ENCODE data around the gene FABP7. TPM values are rescaled to one million over a fixed set of nuclear protein-coding genes. Genes with fewer than 3 reads are reported as not detected.
A peak's percentile ranks its signal among the peaks of the same experiment; 100 is the strongest.

FABP7 gene
- total and polyA plus RNA-seq, 2 of the 13 experiments (the other 11 are each of a cell fraction or from before 2014, with no cell fraction given): not detected

DNA sequence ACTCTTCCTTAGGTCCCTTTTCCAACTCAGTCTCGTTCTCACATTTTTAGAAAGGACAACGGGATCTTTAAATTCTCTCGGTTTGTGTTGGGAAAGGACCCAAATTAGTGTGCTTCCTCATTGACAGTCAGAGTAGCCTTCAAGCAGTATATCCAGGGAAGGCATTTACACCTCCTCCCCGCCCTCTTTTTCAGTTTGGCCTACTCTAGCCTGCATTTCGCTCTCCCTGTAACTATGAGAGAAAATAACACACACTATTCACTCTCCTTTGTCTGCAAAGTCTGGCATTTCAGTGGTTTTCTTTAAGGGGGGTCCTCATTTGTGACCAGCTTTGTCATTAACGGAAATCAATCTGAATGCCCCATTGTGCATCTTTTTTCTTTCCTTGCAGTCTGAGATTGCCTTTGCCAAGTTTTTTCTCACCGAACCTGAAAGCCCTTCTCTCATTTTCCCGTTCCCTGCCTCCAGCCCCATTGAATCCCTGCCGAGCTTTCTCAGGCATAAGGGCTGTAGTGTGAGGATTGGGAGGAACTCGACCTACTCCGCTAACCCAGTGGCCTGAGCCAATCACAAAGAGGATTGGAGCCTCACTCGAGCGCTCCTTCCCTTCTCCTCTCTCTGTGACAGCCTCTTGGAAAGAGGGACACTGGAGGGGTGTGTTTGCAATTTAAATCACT is 393 bp upstream of the FABP7 start:
- FAIRE-seq: no peak
- Histone ChIP-seq H2AFZ (ENCODE audit: low read length) (no peak overlapping the region), H3K36me3 (replicated peaks in 1 of 2; ENCODE audit: control insufficient read depth in 1 of 2, insufficient read depth in 2 of 2, low read length in 2 of 2) (no peaks in the 10 kb centered on the region), H3K4me1 (ENCODE audit: insufficient read depth, low read length) (no peaks in the 10 kb centered on the region), H3K4me2 (ENCODE audit: low read depth, low read length) (no peak overlapping the region), H3K27ac (ENCODE audit: extremely low read length, insufficient read depth, low read length) (no peak overlapping the region), H3K9me3 (ENCODE audit: low read length) (no peaks in the 10 kb centered on the region), H3K9ac (ENCODE audit: insufficient read depth, low read depth, low read length) (no peak overlapping the region), H3K27me3 (ENCODE audit: control insufficient read depth in 1 of 2, insufficient read depth in 2 of 2, low read length in 2 of 2) (peaks cover 0 to 19% of the 10 kb centered on the region in 2 experiments; a peak in 3 of 5 replicates), H3K79me2 (ENCODE audit: insufficient read depth, low read length) (no peaks in the 10 kb centered on the region), H4K20me1 (ENCODE audit: insufficient read depth, low read length) (no peaks in the 10 kb centered on the region), H3K4me3 (replicated peaks in 1 of 3; ENCODE audit: insufficient read depth in 1 of 3, low read depth in 2 of 3, low read length in 3 of 3) (no peak overlapping the region)
- ChIA-PET CTCF (ENCODE audit: low intra/inter-chr PET ratio, low total read pairs) (no interaction called here), POLR2A (interaction anchor here (0.9 kb wide), 1 partner anchor 10 kb away, joined by 5 read pairs; the partner anchor contains the start of gene SMPDL3A)
- intact Hi-C loops (cut with micrococcal nuclease; ENCODE audit: unreplicated experiment): no loop called here
- in situ Hi-C loops (cut with HindIII; ENCODE audit: extremely low pct_ligation_motif_present, low pct_unique_long_range_greater_than_20kb): no loop called here
- WGBS (ENCODE audit: low lambda C conversion rate): 20% methylated on average over 13 of the region's 13 CpGs
- DNase-seq (ENCODE audit: low spot score): no peak
- peak; percentile 67 for ATAC-seq
- no TSS peak for BruUV-seq (replicated peaks)
- TF ChIP-seq, protein P1, sequence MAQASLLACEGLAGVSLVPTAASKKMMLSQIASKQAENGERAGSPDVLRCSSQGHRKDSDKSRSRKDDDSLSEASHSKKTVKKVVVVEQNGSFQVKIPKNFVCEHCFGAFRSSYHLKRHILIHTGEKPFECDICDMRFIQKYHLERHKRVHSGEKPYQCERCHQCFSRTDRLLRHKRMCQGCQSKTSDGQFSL (CRISPR knock-in tag; IDR thresholded peaks at IDR 0.05): no peak
- TF ChIP-seq HOXD1 (CRISPR knock-in tag; IDR thresholded peaks at IDR 0.05): no peak
- TF ChIP-seq POGZ (CRISPR knock-in tag; IDR thresholded peaks at IDR 0.05): no peak
- TF ChIP-seq SALL2 (CRISPR knock-in tag; IDR thresholded peaks at IDR 0.05): no peak
- no peak for TF ChIP-seq RFX3 (CRISPR knock-in tag; IDR thresholded peaks at IDR 0.05)
- TF ChIP-seq PAX8 (CRISPR knock-in tag; IDR thresholded peaks at IDR 0.05; ENCODE audit: borderline replicate concordance): no peak
- TF ChIP-seq, protein P2, sequence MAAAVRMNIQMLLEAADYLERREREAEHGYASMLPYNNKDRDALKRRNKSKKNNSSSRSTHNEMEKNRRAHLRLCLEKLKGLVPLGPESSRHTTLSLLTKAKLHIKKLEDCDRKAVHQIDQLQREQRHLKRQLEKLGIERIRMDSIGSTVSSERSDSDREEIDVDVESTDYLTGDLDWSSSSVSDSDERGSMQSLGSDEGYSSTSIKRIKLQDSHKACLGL (CRISPR knock-in tag; IDR thresholded peaks at IDR 0.05): no peak
- TF ChIP-seq ZNF550 (CRISPR knock-in tag; IDR thresholded peaks at IDR 0.05; ENCODE audit: borderline replicate concordance): no peak
- TF ChIP-seq RARA (CRISPR knock-in tag; IDR thresholded peaks at IDR 0.05): no peak
- TF ChIP-seq ZNF441 (CRISPR knock-in tag; IDR thresholded peaks at IDR 0.05; ENCODE audit: borderline replicate concordance): no peak
- no peak for TF ChIP-seq JARID2 (CRISPR knock-in tag; IDR thresholded peaks at IDR 0.05; ENCODE audit: insufficient replicate concordance)
- TF ChIP-seq U2AF2 (IDR thresholded peaks at IDR 0.05; ENCODE audit: low read depth, low read length): no peak
- TF ChIP-seq ZNF382 (CRISPR knock-in tag; IDR thresholded peaks at IDR 0.05; ENCODE audit: borderline replicate concordance): no peak
- no peak for TF ChIP-seq IKZF4 (CRISPR knock-in tag; IDR thresholded peaks at IDR 0.05; ENCODE audit: borderline replicate concordance, low read depth, not compliant biosample characterization)
- no peak for TF ChIP-seq ZNF644 (CRISPR knock-in tag; IDR thresholded peaks at IDR 0.05; ENCODE audit: low read depth)
- TF ChIP-seq ATRX (CRISPR knock-in tag; IDR thresholded peaks at IDR 0.05; ENCODE audit: borderline replicate concordance): no peak
